HFF-Myc (cell line): ENCODE results near the gene TEX264.
A peak's percentile ranks its signal among the peaks of the same experiment; 100 is the strongest.

Experiments used
- DNase-seq: peaks from one replicate; pipeline ENCODE4 v3.0.0-alpha.2; 2011; ENCODE audit warnings: low read depth; ENCODE audit errors: extremely low read depth
- H3K4me3 ChIP-seq: replicated peaks from 2 replicates; pipeline ENCODE4 v1.5.1; 2011; ENCODE audit warnings: low read depth, mild to moderate bottlenecking, control low read depth, low read length
- TF ChIP-seq, protein P1 (sequence below): IDR thresholded peaks from 2 replicates; pipeline ENCODE4 v1.5.1; 2012; ENCODE audit warnings: mild to moderate bottlenecking, low read depth, low read length, control low read depth; ENCODE audit errors: missing control alignments

The TEX264 gene

DNA sequence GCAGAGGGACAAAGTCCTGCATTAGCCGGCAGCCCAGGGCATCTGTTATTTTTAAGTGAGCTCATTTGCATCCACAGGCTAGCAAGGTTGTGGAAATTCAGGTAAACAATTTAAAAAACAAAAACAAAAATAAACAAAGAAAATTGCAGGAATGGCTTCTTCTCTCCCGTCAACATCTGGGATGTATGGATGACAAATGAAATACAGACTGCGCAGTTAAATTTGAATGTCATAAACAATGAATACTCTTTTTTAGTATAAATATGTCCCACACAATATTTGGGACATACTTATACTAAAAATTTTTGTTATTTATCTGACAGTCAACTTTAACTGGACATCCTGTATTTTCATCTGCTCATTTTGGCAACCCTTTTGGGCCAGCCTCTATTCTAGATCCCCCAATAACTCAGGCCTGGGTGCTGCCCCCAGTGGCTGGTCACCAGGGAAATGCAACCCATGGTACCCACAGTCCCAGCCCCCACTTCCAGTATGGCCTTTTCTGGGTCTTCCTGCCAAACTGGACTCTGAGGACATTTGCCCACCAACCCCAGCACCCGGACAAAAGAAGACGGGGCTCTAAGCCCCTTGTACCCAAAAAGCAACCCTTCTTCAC lies 48.5 kb downstream of the TEX264 start:
- TF ChIP-seq, protein P1, sequence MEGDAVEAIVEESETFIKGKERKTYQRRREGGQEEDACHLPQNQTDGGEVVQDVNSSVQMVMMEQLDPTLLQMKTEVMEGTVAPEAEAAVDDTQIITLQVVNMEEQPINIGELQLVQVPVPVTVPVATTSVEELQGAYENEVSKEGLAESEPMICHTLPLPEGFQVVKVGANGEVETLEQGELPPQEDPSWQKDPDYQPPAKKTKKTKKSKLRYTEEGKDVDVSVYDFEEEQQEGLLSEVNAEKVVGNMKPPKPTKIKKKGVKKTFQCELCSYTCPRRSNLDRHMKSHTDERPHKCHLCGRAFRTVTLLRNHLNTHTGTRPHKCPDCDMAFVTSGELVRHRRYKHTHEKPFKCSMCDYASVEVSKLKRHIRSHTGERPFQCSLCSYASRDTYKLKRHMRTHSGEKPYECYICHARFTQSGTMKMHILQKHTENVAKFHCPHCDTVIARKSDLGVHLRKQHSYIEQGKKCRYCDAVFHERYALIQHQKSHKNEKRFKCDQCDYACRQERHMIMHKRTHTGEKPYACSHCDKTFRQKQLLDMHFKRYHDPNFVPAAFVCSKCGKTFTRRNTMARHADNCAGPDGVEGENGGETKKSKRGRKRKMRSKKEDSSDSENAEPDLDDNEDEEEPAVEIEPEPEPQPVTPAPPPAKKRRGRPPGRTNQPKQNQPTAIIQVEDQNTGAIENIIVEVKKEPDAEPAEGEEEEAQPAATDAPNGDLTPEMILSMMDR = no peak
- H3K4me3 ChIP-seq = no peak overlapping the region
- no peak for DNase-seq

DNA sequence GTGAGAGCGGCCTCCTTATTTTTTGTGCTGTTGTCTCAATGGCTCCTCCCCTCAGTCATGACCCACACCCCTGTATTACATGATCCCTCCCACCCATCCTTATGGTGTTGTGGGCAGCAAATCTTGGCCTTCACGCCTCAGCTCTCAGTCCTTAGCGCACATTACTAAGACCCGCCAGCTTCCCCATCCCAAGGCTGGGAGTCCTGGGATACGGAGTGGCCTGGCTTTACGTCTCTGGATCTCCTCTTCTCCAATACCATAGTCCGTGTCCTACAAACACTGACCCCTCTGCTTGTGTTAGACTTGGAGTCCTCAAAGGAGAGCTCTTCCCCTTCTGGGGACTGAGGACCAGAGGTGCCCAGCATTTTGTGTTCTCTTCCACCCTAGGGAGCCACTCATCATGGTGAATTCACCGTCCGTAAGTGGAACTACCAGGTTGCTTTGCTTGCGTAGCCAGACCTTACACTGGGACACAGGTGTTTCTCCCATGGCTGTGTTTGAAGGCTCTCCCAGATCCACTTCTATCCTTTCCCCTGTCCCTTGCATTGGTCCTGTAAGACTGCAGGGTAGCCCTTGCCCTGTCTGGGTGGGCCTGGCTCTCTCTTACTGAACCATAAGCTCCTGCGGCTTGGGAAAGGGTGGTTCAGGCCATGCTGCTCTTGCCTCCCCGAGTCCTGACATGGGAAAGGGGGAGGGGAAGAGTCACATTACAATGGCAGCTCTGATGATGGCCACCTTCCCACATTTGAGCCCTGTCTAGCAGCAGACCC lies 49.4 kb downstream of the TEX264 start:
- H3K4me3 ChIP-seq = no peak overlapping the region
- TF ChIP-seq, protein P1 = no peak
- no peak for DNase-seq

- no peak overlapping the region for H3K4me3 ChIP-seq
- TF ChIP-seq, protein P1 = no peak
- no peak for DNase-seq
These were observed 50.2 kb downstream of the TEX264 start for GRCh38 chr3:51721062-51721745.

DNA sequence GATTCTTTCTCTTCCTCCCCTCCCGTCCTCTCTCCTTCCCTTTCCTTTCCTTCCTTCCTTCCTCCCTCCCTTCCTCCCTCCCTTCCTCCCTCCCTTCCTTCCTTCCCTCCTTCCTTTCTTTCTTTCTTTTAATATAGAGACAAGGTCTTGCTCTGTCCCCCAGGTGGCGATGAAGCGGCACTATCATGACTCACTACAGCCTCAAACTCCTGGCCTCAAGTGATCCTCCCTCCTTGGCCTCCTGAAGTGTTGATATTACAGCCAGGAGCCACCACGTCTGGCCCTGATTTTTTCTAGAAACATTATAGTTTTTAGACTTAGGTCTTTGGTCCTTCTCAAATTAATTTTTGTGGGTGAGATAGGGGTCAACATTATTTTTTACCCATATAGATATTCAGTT lies 51.3 kb downstream of the TEX264 start:
- TF ChIP-seq, protein P1 = peak; percentile 12
- H3K4me3 ChIP-seq = no peak overlapping the region
- DNase-seq = no peak

DNA sequence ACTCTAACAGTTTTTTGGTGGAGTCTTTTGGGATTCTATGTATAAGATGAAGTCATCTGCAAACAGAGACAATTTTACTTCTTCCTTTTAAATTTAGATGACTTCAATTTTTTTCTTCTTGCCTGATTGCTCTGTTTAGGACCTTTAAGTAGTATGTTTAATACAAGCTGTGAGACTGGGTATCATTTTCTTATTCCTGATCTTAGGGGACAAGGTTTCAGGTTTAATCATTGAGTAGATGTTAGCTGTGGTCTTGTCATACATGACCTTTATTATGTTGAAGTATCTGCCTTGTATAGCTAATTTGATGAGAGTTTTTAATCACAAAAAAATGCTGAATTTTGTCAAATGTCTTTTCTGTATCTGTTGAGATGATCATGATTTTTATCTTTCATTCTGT lies 56.4 kb downstream of the TEX264 start:
- TF ChIP-seq, protein P1 = no peak
- no peak overlapping the region for H3K4me3 ChIP-seq
- DNase-seq = no peak

GRCh38 chr3:51729042-51729633 lies 58.1 kb downstream of the TEX264 start:
- H3K4me3 ChIP-seq = no peak overlapping the region
- DNase-seq = no peak
- TF ChIP-seq, protein P1 = no peak
